ENCODE results near the gene STX5. TPM values are rescaled to one million over a fixed set of nuclear protein-coding genes. Genes with fewer than 3 reads are reported as not detected.

The STX5 gene
- total and polyA plus RNA-seq, 9 of the 15 experiments (the other 6 are each of a cell fraction or from before 2014, with no cell fraction given), result 2.8 to 28.6 (median 23.7) TPM

DNA sequence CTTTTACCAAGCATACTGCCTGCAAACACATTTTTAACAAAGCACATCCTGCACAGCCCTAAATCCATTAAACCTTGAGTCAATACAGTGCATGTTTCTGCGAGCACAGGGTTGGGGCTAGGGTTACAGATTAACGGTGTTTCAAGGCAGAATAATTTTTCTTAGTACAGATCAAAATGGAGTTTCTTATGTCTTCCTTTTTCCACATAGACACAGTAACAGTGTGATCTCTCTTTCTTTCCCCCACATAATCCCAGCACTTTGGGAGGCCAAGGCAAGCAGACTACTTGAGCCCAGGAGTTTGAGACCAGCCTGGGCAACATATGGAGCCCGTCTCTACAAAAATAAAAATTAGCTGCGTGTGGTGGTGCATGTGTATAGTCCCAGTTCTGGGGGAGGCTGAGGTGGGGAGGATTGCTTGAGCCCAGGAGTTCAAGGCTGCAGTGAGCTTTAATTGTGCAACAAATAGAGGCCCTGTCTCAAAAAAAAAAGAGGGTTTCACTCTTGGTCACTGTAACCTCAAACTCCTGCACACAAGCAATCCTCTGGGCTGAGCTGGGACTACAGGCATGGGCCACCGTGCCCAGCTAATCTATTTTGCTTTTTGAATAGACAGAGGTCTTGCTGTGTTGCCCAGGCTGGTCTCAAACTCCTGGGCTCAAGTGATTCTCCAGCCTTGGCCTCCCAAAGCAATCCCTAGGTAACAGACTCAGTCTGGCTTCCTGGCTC lies 29.1 kb upstream of the STX5 start (continued):
- TF ChIP-seq RBM17 (IDR thresholded peaks at IDR 0.05; ENCODE audit: borderline replicate concordance, low read depth, low read length) (no peak), ZNF507 (tag; conservative IDR thresholded peaks at IDR 0.05) (no peak), HIVEP1 (CRISPR knock-in tag; IDR thresholded peaks at IDR 0.05) (peak; percentile 87; the same call in 1 of the 2 replicates), MNT (conservative IDR thresholded peaks at IDR 0.05) (no peak), CBX5 (IDR thresholded peaks at IDR 0.05; ENCODE audit: borderline replicate concordance, low read depth) (no peak), DACH1 (IDR thresholded peaks at IDR 0.05; ENCODE audit: partially characterized antibody) (no peak), RUNX1 (IDR thresholded peaks at IDR 0.05; ENCODE audit: low read depth) (no peak), POLR2AphosphoS2 (IDR thresholded peaks at IDR 0.05; ENCODE audit: low read length) (no peak), NR1H2 (CRISPR knock-in tag; IDR thresholded peaks at IDR 0.05) (no peak), RHOXF2B (CRISPR knock-in tag; conservative IDR thresholded peaks at IDR 0.05) (no peak), TBL1XR1 (IDR thresholded peaks at IDR 0.05; ENCODE audit: low read length in 2 of 2) (no peak), ZNF696 (CRISPR knock-in tag; conservative IDR thresholded peaks at IDR 0.05) (no peak), SIN3A (IDR thresholded peaks at IDR 0.05; ENCODE audit: borderline replicate concordance in 2 of 2, control insufficient read depth in 1 of 2, low read depth in 2 of 2, low read length in 2 of 2) (no peak), TARDBP (IDR thresholded peaks at IDR 0.05) (no peak), CREM (IDR thresholded peaks at IDR 0.05; ENCODE audit: low read depth) (no peak), E2F3 (CRISPR knock-in tag; IDR thresholded peaks at IDR 0.05) (peak; percentile 47; the same call in 1 of the 2 replicates), TRIM25 (IDR thresholded peaks at IDR 0.05; ENCODE audit: borderline replicate concordance) (no peak), BCOR (IDR thresholded peaks at IDR 0.05) (no peak)
- TF ChIP-seq, protein P1, sequence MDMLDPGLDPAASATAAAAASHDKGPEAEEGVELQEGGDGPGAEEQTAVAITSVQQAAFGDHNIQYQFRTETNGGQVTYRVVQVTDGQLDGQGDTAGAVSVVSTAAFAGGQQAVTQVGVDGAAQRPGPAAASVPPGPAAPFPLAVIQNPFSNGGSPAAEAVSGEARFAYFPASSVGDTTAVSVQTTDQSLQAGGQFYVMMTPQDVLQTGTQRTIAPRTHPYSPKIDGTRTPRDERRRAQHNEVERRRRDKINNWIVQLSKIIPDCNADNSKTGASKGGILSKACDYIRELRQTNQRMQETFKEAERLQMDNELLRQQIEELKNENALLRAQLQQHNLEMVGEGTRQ (CRISPR knock-in tag; IDR thresholded peaks at IDR 0.05), result no peak
- TF ChIP-seq, protein P2, sequence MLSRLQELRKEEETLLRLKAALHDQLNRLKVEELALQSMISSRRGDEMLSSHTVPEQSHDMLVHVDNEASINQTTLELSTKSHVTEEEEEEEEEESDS (CRISPR knock-in tag; IDR thresholded peaks at IDR 0.05), result no peak
- TF ChIP-seq, protein P3, sequence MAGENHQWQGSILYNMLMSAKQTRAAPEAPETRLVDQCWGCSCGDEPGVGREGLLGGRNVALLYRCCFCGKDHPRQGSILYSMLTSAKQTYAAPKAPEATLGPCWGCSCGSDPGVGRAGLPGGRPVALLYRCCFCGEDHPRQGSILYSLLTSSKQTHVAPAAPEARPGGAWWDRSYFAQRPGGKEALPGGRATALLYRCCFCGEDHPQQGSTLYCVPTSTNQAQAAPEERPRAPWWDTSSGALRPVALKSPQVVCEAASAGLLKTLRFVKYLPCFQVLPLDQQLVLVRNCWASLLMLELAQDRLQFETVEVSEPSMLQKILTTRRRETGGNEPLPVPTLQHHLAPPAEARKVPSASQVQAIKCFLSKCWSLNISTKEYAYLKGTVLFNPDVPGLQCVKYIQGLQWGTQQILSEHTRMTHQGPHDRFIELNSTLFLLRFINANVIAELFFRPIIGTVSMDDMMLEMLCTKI (IDR thresholded peaks at IDR 0.05; ENCODE audit: partially characterized antibody), result no peak
- TF ChIP-seq, protein P4, sequence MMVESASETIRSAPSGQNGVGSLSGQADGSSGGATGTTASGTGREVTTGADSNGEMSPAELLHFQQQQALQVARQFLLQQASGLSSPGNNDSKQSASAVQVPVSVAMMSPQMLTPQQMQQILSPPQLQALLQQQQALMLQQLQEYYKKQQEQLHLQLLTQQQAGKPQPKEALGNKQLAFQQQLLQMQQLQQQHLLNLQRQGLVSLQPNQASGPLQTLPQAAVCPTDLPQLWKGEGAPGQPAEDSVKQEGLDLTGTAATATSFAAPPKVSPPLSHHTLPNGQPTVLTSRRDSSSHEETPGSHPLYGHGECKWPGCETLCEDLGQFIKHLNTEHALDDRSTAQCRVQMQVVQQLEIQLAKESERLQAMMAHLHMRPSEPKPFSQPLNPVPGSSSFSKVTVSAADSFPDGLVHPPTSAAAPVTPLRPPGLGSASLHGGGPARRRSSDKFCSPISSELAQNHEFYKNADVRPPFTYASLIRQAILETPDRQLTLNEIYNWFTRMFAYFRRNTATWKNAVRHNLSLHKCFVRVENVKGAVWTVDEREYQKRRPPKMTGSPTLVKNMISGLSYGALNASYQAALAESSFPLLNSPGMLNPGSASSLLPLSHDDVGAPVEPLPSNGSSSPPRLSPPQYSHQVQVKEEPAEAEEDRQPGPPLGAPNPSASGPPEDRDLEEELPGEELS (CRISPR knock-in tag; IDR thresholded peaks at IDR 0.05; ENCODE audit: borderline replicate concordance), result no peak

All from K562 (cell line).